HL-60/S4 (cell line): Measurements from ENCODE around the gene FYTTD1.

Experiments used
- in situ Hi-C: fragments of 300-500 bp; cut with MboI; formaldehyde crosslinking; loops from 2 replicates; pipeline ENCODE4 v1.14.3; 2022; ENCODE audit warnings: low sequenced_read_pairs

Gene FYTTD1

DNA sequence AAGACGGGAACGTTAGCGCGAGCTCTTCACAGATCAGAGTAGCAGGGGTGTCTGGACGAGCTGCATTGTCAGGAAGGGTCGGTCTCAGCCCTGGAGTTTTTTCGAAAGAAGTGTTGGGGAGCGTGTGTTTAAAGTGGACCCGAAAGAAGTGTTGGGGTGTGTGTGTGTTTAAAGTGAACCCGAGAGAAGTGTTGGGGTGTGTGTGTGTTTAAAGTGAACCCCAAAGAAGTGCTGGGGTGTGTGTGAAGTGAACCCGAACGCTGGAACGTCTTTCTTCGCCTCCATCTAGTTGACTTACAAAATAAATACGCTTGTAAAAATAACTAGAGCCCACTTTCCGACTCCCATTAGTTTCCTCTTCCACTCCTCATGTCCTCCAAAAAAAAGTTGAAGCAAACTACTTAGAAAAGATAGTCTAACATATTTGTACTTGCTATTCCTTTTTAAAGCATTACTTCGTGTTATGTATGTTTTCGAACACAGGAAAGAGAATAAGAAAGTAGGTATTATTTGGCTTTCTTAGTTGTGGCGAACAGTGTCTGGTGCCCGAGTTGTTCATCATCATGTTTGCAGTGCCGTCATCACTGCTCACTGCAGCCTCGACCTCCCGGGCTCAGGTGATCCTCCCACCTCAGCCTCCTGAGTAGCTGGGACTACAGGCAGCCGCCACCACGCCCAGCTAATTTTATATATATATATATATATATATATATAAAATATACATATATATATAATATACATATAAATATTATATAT lies 42.4 kb downstream of the FYTTD1 start:
- in situ Hi-C loops = no loop called here

DNA sequence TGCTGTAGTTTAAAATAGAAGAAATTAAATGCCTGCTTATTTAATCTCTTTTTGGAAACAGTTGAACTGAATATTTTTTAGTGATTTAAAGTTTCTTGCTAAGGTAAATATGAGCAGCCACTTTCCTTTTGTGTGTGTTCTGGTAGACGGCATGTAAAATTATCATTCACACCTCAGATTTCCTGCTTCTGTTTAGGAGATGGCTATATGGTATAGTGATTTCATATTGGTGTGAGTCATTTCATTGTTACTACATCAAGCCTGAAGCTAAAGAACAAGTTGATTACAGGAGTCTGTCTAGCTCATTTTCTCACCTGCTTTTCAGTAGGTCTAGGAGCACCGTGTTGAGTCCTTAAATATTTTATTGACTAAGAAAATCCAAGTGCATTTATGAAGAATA lies 43.6 kb downstream of the FYTTD1 start:
- in situ Hi-C loops = no loop called here

DNA sequence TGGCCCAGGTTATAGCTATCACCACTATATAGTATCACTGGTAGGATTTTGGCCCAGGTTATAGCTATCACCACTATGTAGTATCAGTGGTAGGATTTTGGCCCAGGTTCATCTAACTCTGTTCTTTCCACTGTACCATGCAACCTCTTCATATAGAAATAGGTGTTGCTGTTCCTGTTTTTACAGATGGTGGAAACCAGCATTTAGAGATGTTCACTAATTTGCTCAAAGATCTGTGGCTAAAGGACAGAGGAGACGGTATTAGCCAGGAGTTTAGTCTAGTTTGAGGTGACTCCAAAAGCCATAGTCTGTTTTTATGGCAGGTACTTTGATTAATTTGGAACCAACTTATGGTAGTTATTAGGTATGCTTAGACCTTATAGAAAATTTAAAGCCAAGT lies 44.4 kb downstream of the FYTTD1 start:
- in situ Hi-C loops = no loop called here

DNA sequence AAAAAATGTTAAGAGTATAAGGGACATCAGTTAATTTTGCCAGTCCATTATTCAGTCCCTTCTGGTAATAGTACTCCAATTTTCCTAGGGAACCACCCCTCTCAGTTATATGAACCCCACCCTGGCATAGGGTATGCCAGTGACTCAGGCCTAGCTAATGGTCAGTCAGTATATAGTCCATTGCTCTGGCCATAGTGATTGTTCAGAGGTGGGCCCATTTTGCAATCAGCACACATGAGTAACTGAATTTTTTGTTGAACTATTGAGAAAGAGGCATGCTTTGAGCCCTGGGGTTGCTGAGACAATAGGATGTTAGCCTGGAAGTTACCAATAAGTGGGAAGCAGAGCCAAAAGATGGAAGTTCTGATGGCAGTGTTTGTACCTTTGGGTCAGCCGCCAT lies 45.5 kb downstream of the FYTTD1 start:
- in situ Hi-C loops = no loop called here

DNA sequence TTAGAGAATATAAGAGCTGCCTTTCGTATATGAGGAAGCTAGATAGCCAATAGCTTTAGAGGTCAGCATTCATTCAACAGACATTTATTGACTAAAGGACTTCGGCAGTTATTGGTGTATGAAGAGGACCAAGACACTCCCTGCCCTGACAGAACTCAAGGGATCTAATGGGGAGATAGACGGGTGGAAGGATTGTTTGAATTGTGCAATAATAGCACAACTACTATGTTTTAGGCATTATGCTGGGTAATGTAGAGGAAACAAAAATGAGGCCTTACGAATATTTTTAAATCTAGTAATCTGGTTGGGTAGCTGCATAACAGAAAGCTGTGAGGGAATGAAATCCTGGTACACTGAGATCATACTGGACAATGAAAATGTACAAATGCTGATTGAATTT lies 46.4 kb downstream of the FYTTD1 start:
- in situ Hi-C loops = no loop called here

DNA sequence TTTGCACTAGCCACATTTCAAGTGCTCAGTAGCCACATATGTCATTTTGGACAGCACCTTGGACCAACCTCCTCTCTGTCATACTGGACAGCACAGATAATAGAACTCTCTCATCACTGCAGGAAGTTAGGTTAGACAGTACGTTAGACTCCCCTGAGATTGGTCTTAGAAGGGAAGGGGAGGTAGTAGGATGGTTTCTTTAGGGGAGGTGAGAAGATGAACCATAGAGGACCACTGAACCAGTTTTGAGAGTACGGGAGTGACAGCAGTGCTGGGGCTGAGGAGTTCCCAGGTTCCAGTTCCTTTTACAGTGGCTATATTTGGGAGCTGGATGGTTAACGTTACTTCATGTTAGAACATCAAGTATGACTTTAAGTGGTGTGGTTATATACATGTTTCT lies 49.2 kb downstream of the FYTTD1 start:
- in situ Hi-C loops = no loop called here

DNA sequence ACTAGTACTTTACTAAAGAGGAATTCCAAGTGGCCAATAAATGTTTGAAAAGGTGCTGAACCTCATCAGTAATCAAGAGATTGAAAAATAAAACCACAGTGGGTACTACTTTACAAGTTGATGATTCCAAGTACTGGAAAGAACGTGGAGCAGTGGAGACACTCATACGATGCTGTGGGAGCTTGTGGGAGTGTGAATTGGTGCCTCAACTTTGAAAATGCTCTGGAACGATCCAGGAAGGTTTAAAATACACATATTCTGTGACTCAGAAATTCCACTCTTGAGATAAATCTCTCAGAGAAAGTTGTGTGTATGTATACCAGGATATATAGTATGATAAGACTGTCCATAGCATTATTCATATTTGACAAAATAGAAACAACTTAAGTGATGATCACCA lies 50.7 kb downstream of the FYTTD1 start:
- in situ Hi-C loops = no loop called here

DNA sequence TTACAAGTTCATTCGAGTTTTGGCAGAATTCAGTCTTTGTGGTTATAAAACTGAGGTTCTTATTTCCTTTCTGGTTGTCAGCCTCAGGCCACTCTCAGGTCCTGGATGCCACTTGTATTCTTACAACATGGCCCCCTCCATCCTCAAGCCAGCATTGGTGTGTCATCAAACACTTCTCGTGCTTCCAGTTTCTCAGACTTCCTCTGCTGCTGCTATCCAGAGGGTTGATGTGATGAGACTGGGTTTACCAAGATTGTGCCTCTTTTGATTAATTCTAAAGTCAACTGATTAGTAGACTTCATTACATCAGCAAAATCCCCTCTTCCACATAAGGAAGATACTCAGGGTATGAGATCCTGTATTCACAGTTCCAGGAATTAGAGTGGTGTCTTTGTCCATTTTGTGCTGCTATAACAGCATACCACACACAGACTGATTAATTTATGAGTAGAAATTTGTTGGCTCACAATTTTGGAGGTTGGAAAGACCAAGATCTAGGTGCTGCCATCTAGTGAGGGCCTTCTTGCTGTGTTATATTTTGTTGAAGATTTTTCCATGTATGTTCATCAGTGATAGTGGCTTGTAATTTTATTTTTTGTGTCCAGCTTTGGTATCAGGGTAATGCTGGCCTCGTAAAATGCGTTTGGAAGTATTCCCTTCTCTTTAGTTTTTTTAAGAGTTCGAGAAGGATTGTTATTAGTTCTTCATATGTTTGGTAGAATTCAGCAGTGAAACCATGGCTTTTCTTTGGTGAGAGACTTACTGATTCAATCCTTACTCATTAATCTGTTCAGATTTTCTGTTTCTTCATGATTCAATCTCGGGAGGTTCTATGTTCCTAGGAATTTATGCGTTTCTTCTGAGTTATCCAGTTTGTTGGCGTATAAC lies 52.5 kb downstream of the FYTTD1 start:
- in situ Hi-C loops = no loop called here

DNA sequence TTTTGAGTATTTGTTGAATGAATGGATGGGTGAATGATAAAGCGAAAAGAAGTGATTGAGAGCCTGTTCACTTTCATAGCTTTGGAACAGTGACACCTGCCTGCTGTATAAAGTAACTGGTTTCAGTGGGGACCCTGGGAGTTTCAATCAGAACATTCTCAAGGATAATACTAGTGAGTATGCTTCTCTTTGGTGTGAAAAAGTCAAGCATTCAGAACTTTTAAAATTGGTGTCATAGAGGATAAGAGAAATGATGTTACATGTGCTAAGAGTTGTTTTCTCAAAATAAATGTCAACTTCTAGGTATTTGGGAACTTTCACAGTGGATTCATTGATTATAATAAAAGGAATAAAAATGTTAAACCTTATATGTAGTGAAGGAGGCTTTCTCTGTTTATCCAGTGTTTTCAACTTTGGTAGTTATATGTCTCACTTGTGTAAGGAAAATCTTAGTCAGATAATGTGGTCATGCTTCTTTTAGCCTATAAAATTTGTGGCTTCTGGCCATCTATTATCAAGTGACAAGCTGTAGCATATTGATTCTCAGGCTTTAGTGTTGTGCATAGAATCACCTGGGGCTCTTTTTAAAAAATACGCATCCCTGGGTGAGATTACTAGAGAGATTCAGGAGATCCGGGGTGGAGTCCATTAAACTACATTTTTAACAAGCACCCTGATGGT lies 53.2 kb downstream of the FYTTD1 start:
- in situ Hi-C loops = no loop called here

DNA sequence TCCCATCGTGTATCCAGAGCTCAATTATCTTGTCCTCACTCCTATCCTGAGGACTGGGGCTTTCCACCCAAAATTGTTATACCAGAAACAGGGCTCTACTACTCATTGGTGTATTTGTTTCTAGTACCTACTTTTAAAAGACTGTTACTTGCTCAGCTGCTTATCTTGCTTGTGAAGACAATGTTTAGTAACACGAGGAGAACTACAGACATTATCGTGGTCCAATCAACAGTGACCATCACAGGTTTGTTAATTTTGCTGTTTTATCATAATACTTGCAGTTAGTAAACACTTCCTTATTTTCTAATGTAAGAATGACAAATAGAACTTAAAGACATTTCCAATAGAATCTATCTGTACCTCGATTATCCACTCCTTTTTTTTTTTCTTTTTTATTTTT lies 54.8 kb downstream of the FYTTD1 start:
- in situ Hi-C loops = no loop called here

DNA sequence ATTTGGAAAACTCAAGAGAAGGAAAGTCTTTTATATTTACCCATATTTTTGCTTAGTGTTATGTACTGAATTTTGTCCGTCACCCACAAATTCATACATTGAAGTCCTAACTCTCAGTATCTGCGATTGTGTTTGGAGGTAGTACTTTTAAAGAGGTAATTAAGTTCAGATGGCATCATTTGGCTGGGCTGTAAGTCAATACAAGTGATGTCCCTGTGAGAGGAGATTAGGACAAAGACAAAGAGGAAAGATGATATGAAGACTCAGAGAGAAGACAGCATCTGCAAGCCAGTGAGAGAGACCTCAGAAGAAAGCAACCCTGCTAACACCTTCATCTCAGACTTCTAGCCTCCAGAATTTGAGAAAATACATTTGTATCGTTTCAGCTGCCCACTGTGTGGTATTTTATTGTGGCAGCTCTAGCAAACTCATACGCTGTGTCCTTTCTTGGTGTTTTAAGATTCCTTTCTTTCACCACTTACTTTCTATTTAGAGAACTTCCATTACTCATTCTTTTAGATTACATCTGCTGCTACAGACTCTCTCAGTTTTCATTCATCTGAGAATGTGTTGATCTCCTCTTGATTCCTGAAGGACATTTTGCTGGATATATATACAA lies 58.4 kb downstream of the FYTTD1 start:
- in situ Hi-C loops = no loop called here

DNA sequence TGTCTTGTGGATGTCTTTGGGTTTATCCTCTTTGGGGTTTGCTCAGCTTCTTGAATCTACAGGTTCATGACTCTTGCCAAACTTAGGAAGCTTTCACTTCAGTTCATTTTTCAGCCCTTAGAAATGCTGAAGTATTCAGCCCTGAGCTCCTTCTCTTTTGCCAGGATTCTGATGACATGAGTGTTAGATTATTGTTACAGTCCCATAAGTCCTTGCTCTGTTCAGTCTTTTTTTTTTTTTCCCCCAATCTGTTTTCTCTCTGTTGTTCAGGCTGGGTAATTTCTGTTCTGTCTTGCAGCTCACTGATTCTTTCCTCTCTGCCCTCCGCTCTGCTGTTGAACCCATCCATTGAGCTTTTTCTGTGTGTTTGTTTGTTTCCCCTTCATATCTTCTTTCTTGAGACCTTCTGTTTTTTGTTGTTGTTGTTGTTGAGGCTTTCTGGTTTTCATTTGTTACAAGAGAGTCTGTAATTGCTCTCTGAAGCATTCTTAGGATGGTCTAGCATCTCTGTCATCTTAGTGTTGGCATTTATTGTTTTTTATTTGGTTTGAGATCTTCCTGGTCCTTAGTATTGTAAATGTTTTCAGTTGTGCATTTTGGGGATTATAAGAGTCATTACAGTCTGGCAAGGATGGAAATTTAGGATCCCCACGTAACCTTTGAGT lies 59.8 kb downstream of the FYTTD1 start:
- in situ Hi-C loops = no loop called here

DNA sequence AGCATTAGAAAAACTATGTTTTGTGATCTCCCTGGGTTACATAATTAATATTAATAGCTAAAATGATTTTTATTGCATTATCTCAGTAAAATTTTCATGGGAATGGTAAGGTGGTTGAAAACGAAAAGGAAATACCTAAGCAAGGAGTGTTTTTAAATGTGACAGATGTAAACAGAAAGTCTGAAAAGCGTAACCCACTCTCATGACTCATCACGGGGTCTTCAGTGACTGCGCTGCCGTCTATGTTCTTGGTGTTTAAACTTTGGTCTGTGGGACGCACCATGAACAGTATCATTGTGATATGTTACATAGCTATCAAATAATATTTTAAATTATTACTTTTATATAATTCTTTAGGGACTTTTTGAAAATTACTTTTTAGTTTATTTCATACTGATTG lies 61.2 kb downstream of the FYTTD1 start:
- in situ Hi-C loops = no loop called here

DNA sequence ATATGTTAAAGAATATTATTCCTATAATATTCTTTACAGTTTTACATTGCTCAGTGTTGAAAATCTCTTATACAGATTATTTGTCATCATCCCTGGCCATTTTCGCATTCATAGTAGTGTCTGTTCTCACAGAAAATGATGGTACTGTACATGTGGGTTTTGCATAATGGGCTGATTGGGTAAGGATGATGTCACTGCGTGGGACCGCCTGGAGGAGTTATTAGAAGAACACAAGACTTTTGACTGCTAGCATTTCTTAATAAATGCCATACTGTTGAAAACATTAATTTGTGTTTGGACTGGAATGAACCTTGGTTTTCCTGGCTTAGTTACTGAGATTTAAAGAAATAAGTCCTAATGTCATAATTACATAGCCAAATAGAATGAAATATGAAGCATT lies 61.7 kb downstream of the FYTTD1 start:
- in situ Hi-C loops = no loop called here

DNA sequence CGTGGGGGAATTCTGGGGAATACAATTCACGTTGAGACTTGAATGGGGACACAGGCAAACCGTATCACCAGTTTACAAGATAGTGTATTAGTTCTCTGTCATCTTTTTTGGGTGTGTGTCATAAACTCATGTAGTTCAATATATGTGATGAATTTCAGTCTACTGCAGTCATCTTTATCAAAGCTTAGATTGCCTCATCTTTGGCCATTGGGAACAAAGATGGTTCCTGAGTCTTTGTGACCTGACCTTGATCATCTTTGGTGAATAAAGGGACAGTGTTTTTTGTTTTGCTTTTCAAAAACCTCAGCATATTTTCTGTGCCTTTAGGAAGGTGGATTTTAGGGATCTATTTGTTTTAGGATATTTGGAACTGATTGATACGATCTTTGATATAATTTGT lies 64.7 kb downstream of the FYTTD1 start:
- in situ Hi-C loops = no loop called here

DNA sequence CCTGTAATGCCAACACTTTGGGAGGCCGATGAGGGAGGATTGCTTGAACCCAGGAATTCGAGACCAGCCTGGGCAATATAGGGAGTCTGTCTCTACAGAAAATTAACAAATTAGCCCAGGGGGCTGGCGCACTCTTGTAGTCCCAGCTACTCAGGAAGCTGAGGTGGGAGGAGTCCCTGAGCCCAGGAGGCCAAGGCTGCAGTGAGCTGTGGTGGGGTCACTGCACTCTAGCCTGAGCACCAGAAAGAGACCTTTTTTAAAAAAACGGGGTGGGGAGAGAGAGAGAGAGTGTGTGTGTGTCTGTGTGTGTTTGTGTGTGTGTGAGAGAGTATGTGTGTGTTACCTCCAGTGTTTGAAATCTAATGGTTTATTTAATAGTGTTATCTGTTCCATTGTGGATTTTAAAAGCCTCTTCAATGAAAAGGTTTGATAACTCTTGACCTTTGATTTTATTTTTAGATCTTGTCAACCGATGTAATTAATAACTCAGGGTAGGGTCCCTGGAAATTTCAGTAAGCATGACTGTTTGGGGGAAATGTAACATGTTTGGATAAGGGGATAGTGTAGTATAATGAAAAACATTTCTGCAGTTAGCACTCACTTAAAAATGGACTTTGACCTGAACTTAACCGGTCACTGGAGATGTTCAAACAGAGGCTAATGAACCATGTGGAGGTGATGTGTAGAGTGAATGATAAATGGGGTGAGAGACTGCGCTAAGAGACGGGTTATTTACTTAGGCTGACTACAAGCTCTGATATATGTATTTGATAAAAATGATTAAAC lies 71.1 kb downstream of the FYTTD1 start:
- in situ Hi-C loops = no loop called here

DNA sequence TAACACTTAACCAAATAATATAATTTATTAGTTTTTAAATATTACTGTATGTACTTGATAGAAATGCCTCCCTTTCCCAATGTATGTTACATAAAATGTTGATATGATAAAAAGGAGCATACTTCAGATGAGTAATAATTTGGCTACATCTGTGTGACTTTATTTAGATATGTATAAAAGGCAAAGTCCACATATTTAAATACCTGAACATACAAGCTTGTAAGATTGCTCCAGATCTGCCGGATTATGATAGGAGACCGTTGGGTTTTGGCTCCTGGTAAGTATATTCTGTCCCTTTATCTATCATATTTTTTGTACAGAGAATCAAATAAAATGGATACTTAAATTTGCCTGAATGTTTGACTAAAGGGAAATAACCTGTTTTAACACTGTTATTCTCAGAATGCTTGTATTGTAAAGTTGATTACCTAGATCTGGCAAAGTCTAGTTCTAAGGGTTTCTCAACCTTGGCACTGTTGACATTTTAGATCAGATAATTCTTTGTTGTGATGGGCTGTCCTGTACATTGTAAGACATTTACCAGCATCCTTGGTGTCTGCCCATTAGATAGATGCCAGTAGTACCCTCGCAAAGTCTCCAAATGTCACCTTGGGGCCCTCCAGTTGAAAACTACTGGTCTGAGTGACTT lies 79.8 kb downstream of the FYTTD1 start:
- in situ Hi-C loops = no loop called here

DNA sequence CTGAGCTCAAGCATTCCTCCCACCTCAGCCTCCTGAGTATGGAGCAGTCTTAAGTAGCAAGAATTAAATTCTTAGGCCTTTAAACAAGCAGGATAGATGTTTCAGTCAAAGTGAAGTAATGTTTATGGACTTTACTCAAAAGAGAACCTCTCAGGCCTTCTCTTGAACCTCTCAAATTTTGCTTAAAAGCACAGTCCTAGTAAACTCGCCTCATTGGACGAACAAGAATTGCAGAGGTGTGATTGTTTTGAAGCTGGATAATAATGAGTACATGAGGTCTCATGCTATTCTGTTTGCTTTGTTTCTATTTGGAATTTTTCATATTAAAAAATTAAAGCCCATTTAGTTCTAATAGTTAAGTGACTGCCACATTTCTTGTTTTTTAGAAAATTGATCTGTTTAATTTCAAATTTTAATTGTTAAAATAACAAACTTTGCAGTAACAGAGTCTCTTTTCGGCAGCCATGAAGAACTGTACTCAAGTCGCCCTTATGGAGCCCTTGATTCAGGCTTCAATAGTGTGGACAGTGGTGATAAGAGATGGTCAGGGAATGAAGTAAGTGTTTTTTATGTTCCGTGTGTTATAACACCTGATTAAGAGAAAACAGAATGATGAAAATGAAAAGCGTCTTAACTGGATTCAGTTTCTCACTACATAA lies 80.8 kb downstream of the FYTTD1 start:
- in situ Hi-C loops = no loop called here

DNA sequence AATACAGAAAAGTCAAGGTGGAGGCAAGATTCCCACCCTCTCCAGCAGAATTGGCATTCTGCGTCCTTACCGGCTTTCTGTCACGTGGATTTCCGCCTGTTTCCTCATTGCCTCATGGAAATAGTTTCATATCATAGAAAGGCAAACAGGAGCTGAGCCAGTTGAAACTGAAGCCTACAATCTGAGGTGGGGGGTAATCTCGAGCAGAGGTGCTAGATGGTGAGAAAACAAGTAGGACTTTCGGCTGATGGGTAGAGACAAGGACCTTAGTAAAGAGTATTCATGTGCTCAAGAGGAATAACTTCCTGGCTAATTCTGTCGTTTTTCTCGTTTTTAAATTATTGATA lies 81.3 kb downstream of the FYTTD1 start:
- in situ Hi-C loops = no loop called here
